ENCODE data around the gene NLRP6.

GRCh38 chr11:293852-294661 lies 15.8 kb downstream of the NLRP6 start:
- TF ChIP-seq CTCF (IDR thresholded peaks at IDR 0.05) (no peak), HOXB13 (CRISPR knock-in tag; IDR thresholded peaks at IDR 0.05; ENCODE audit: low read depth) (no peak), JUNB (IDR thresholded peaks at IDR 0.05) (no peak), CBX8 (IDR thresholded peaks at IDR 0.05) (no peak), REST (IDR thresholded peaks at IDR 0.05) (no peak), EP300 (IDR thresholded peaks at IDR 0.05) (no peak), RAD21 (conservative IDR thresholded peaks at IDR 0.05 in 1 of 2, IDR thresholded peaks at IDR 0.05 in 1 of 2) (no peak), HDAC2 (IDR thresholded peaks at IDR 0.05) (no peak), POLR2A (IDR thresholded peaks at IDR 0.05; ENCODE audit: low read length) (no peak), BCL3 (IDR thresholded peaks at IDR 0.05) (no peak), CEBPB (IDR thresholded peaks at IDR 0.05) (no peak)

Data from A549 (cell line).